Stomach (tissue), 4 donors: Measurements from ENCODE around the gene DCBLD1.

Experiments
- CTCF ChIP-seq, 7 experiments: fragments of 450-650 bp in 4 of 7; fragments of 200-600 bp in 3 of 7; sonication (generic) in 3 of 7; IDR thresholded peaks; one replicate each; pipeline ENCODE4 v1.5.1; 2016 to 2019; ENCODE audit warnings: antibody characterized with exemption in 7 of 7, control low read depth in 2 of 7, mild to moderate bottlenecking in 1 of 7
- POLR2A ChIP-seq, 4 donors: fragments of 450-650 bp; IDR thresholded peaks; one replicate each; pipeline ENCODE4 v1.6.1; 2016; ENCODE audit warnings: antibody characterized with exemption in 4 of 4, control low read depth in 2 of 4, mild to moderate bottlenecking in 1 of 4, moderate library complexity in 1 of 4
- POLR2AphosphoS5 ChIP-seq, 3 donors: sonication (generic); formaldehyde crosslinking; IDR thresholded peaks; one replicate each; pipeline ENCODE4 v1.6.1; 2016; ENCODE audit warnings: antibody characterized with exemption in 3 of 3

GRCh38 chr6:117506180-117506835, 23.8 kb downstream of the DCBLD1 start:
- TF ChIP-seq CTCF (IDR thresholded peaks at IDR 0.05) (no peak), POLR2A (IDR thresholded peaks at IDR 0.05) (no peak), POLR2AphosphoS5 (IDR thresholded peaks at IDR 0.05) (no peak)
